Kidney capillary endothelial cell (primary cell): ENCODE data around the gene KRTAP7-1.

Experiments used
- DNase-seq: peaks from one replicate; pipeline ENCODE4 v3.0.0-alpha.2; 2018; ENCODE audit warnings: low spot score

KRTAP7-1 gene

GRCh38 chr21:30829659-30830058 is at the start of gene KRTAP7-1:
KRTAP7-1 (minus strand) TSS chr21:30829759; CDS start chr21:30829698, 61 bp downstream.
- DNase-seq = no peak

- DNase-seq = no peak
These were observed 45.0 kb upstream of the KRTAP7-1 start for GRCh38 chr21:30874526-30874925.

- DNase-seq = no peak
These were observed 18.3 kb upstream of the KRTAP7-1 start for GRCh38 chr21:30847627-30848500.

- no peak for DNase-seq
These were observed 13.4 kb upstream of the KRTAP7-1 start for GRCh38 chr21:30842990-30843389.

GRCh38 chr21:30839304-30839703 is 9.7 kb upstream of the KRTAP7-1 start:
- peak; percentile 33 for DNase-seq

- DNase-seq = no peak
These were observed 9.0 kb upstream of the KRTAP7-1 start for GRCh38 chr21:30838536-30838935.

GRCh38 chr21:30831194-30831765 is 1.7 kb upstream of the KRTAP7-1 start:
- peak; percentile 24 for DNase-seq

- no peak for DNase-seq
These were observed 10.5 kb downstream of the KRTAP7-1 start for GRCh38 chr21:30818837-30819610.

- DNase-seq = no peak
These were observed 16.4 kb downstream of the KRTAP7-1 start, which contains the start of gene KRTAP8-1 for GRCh38 chr21:30813174-30813573. KRTAP8-1 (minus strand) TSS chr21:30813274; CDS start chr21:30813220, 54 bp downstream.

- DNase-seq = no peak
These were observed 29.0 kb downstream of the KRTAP7-1 start for GRCh38 chr21:30800605-30801004.

- DNase-seq = no peak
These were observed 35.8 kb downstream of the KRTAP7-1 start for GRCh38 chr21:30793581-30794314.

- DNase-seq = no peak
These were observed 50.3 kb downstream of the KRTAP7-1 start for GRCh38 chr21:30779249-30779648.
